Spleen (tissue), 11 donors: ENCODE results near the gene NOA1. TPM values are rescaled to one million over a fixed set of nuclear protein-coding genes. Genes with fewer than 3 reads are reported as not detected.

Source experiments
- DNase-seq: peaks from one replicate; pipeline ENCODE4 v3.0.0-alpha.2; 2020
- H3K27ac ChIP-seq, 8 donors: fragments of 200-600 bp; sonication (generic) in 7 of 8; 1 replicate in 4 of 8; 2 replicates in 4 of 8; pipeline versions ENCODE4 v1.5.0 to v1.8.0; 2016 to 2021; ENCODE audit warnings: inconsistent platforms in 4 of 8, mild to moderate bottlenecking in 4 of 8, moderate library complexity in 1 of 8
- H3K27me3 ChIP-seq, 7 donors: fragments of 200-600 bp; sonication (generic) in 6 of 7; replicated peaks in 1 of 7; 1 replicate in 4 of 7; 2 replicates in 3 of 7; pipeline versions ENCODE4 v1.5.0 to v1.8.0; 2016 to 2021; ENCODE audit warnings: inconsistent platforms in 3 of 7, mild to moderate bottlenecking in 1 of 7
- H3K36me3 ChIP-seq, 6 donors: fragments of 200-600 bp; sonication (generic) in 5 of 6; 1 replicate in 4 of 6; 2 replicates in 2 of 6; pipeline versions ENCODE4 v1.5.0 to v1.8.0; 2016 to 2021; ENCODE audit warnings: inconsistent platforms in 2 of 6
- H3K4me1 ChIP-seq, 6 donors: fragments of 200-600 bp; sonication (generic) in 5 of 6; 1 replicate in 3 of 6; 2 replicates in 3 of 6; pipeline versions ENCODE4 v1.5.0 to v1.8.0; 2016 to 2021; ENCODE audit warnings: inconsistent platforms in 3 of 6
- H3K4me3 ChIP-seq, 8 donors: fragments of 200-600 bp; sonication (generic) in 7 of 8; 1 replicate in 4 of 8; 2 replicates in 4 of 8; pipeline versions ENCODE4 v1.5.0 to v1.8.0; 2016 to 2021; ENCODE audit warnings: inconsistent platforms in 4 of 8, mild to moderate bottlenecking in 4 of 8, moderate library complexity in 2 of 8
- H3K9me3 ChIP-seq, 8 donors: fragments of 200-600 bp; sonication (generic) in 7 of 8; 1 replicate in 4 of 8; 2 replicates in 4 of 8; pipeline versions ENCODE4 v1.5.0 to v1.8.0; 2016 to 2021; ENCODE audit warnings: inconsistent platforms in 4 of 8
- POLR2A ChIP-seq, 3 donors: fragments of 450-650 bp; IDR thresholded peaks; one replicate each; pipeline ENCODE4 v1.5.1; 2017; ENCODE audit warnings: antibody characterized with exemption in 3 of 3, mild to moderate bottlenecking in 1 of 3
- POLR2AphosphoS5 ChIP-seq, 3 donors: sonication (generic); formaldehyde crosslinking; IDR thresholded peaks; one replicate each; pipeline ENCODE4 v1.5.1; 2017; ENCODE audit warnings: antibody characterized with exemption in 3 of 3
- WGBS, 5 donors: extraction: QIAGEN DNeasy Blood & Tissue Kit in 3 of 5; methylation state at CpG; one replicate each; pipeline versions ENCODE4 v1.1.5 to v1.1.7; 2013 to 2018; 5-methylcytosine and 5-hydroxymethylcytosine counted together
- intact Hi-C: fragments of 100-400 bp; cut with DNase I; formaldehyde crosslinking; loops from one replicate; pipeline ENCODE4 v1.15.0; 2023; ENCODE audit warnings: low total_unique reads
- polyA plus RNA-seq, 3 donors: library from polyadenylated mRNA; stranded (reverse); fragments of 200-250 nt; gene quantifications; one replicate each; pipeline ENCODE4 v1.2.1, GENCODE V29; 2013
- total RNA-seq, 7 donors: library from RNA; depleted of rRNA in 3 of 7; stranded (reverse); fragments of >200 nt in 3 of 7; fragmentation: NEBNext Ultra II Directional in 4 of 7; extraction: Animal tissue kit (Norgen Biotek cat#: 25700) in 4 of 7; gene quantifications; one replicate each; pipeline versions ENCODE4 v1.1.0 to v1.2.1, GENCODE V29; 2016 to 2021
- TF ChIP-seq, protein P1 (sequence below), 11 experiments: fragments of 200-600 bp in 7 of 11; fragments of 450-650 bp in 4 of 11; sonication (generic) in 4 of 11; IDR thresholded peaks in 8 of 11; conservative IDR thresholded peaks in 3 of 11; 1 replicate in 7 of 11; 2 replicates in 4 of 11; pipeline versions ENCODE4 v1.4.0 to v1.8.0; 2016 to 2021; ENCODE audit warnings: antibody characterized with exemption in 11 of 11, inconsistent platforms in 4 of 11, mild to moderate bottlenecking in 1 of 11
- donor health status: healthy with polysubstance abuse.
- donor health status: DM: no; HTN: no; CAD: no; lungs with moderate emphysema.
- donor health status: DM: no; HTN: no; CAD: no.
- donor health status: Bipolar disorder and iron deficiency.
- donor health status: healthy.
- donor health status: DM: no; HTN: no; CAD: no.
- donor health status: DM: yes; HTN: yes; CAD: no.

Gene NOA1
- total and polyA plus RNA-seq, 10 donors = 7.4 to 21.4 (median 14.2) TPM

DNA sequence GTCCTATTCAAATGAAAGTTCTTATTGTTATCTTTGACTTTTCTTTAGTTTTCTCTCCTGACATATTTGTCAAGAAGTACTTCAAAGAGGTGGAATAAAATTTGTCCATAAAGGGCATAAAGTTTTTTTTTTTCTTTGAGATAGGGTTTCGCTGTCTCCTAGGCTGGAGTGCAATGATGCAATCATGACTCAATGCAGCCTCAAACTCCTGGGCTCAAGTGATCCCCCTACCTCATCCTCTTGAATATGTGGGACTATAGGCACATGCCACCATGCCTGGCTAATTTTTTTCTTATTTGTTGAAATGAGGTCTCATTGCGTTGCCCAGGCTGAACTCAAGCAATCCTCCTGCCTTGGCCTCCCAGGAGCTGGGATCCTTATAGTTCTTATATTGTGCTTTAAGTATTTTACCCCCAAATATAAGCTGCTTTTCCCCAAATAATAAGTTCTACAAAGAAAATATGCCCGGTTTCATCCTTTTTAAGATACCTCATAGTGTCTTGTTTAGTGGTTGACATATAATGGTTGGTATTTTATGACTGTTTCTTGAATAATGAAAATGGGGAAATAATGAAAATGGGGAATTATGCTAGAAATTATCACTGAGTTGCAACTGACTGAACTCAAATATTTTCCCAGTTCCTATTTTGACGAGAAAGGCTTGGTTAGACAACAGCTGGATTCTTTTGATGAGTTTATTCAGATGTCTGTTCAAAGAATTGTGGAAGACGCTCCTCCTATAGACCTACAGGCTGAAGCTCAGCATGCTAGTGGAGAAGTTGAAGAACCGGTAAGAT lies 12.9 kb upstream of the NOA1 start:
- Histone ChIP-seq H3K27me3 (no peaks in the 10 kb centered on the region), H3K4me1 (peaks cover 0 to 61% (median 14%) of the 10 kb centered on the region in 6 donors), H3K9me3 (no peaks in the 10 kb centered on the region), H3K27ac (no peak overlapping the region), H3K36me3 (peaks cover 3 to 100% (median 91%) of the 10 kb centered on the region in 6 donors), H3K4me3 (no peak overlapping the region)
- no peak for DNase-seq
- intact Hi-C loops = no loop called here
- WGBS, 5 donors = 76 to 88% (median 83%) methylated on average over 6 of the region's 6 CpGs
- TF ChIP-seq, protein P1, sequence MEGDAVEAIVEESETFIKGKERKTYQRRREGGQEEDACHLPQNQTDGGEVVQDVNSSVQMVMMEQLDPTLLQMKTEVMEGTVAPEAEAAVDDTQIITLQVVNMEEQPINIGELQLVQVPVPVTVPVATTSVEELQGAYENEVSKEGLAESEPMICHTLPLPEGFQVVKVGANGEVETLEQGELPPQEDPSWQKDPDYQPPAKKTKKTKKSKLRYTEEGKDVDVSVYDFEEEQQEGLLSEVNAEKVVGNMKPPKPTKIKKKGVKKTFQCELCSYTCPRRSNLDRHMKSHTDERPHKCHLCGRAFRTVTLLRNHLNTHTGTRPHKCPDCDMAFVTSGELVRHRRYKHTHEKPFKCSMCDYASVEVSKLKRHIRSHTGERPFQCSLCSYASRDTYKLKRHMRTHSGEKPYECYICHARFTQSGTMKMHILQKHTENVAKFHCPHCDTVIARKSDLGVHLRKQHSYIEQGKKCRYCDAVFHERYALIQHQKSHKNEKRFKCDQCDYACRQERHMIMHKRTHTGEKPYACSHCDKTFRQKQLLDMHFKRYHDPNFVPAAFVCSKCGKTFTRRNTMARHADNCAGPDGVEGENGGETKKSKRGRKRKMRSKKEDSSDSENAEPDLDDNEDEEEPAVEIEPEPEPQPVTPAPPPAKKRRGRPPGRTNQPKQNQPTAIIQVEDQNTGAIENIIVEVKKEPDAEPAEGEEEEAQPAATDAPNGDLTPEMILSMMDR (IDR thresholded peaks at IDR 0.05 in 8 of 11, conservative IDR thresholded peaks at IDR 0.05 in 3 of 11) = no peak
- no peak for TF ChIP-seq POLR2AphosphoS5 (IDR thresholded peaks at IDR 0.05)
- TF ChIP-seq POLR2A (IDR thresholded peaks at IDR 0.05) = no peak

DNA sequence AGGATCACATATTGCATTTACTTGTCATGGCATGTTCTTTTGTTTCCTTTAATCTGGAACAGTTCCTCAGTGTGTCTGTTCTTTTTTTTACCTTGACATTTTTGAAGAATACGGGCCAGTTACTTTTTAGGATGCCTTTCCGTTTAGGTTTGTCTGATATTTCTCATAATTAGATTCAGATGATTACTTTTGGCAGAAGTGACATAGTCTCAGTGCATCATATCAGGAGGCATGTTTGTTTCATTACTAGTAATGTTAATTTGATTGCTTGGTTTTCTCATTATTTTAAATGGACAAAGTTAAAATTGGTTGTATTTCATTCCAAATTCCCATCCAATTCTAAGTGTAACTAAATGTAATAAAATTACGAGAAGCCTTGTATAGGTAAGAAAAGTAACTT lies 9.5 kb upstream of the NOA1 start:
- H3K4me1 ChIP-seq = peaks cover 10 to 83% (median 42%) of the 10 kb centered on the region in 6 donors
- no peaks in the 10 kb centered on the region for H3K27me3 ChIP-seq
- no peaks in the 10 kb centered on the region for H3K9me3 ChIP-seq
- 94 to 97% (median 96%) methylated on average over 3 of the region's 3 CpGs for WGBS, 5 donors
- TF ChIP-seq POLR2AphosphoS5 (IDR thresholded peaks at IDR 0.05) (no peak), POLR2A (IDR thresholded peaks at IDR 0.05) (no peak)
- TF ChIP-seq, protein P1 (IDR thresholded peaks at IDR 0.05 in 8 of 11, conservative IDR thresholded peaks at IDR 0.05 in 3 of 11) = no peak
- H3K36me3 ChIP-seq = peaks cover 3 to 83% (median 66%) of the 10 kb centered on the region in 6 donors
- no peak overlapping the region for H3K4me3 ChIP-seq
- no peak for DNase-seq
- intact Hi-C loops = no loop called here
- H3K27ac ChIP-seq = no peak overlapping the region

DNA sequence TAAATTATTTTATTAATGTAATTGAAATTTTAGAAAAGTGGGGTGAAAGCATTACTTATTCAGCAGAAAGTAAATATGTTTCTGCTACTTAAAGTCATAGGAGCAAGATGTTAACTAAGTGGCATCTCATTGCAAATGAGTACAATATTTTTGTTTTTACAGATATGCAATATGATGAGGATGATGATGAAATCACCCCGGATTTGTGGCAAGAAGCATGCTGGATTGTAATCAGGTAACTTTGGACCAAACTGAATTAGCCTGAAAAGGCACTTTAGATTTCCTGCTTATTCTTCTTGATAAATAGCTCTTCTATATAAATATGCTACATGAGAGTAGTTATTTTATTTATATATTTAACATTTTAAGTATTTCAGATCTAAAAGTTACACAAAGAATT lies 8.8 kb upstream of the NOA1 start:
- Histone ChIP-seq H3K4me1 (peaks cover 16 to 83% (median 50%) of the 10 kb centered on the region in 6 donors), H3K4me3 (no peak overlapping the region), H3K27ac (no peak overlapping the region), H3K9me3 (no peaks in the 10 kb centered on the region), H3K27me3 (no peaks in the 10 kb centered on the region), H3K36me3 (peaks cover 0 to 76% (median 59%) of the 10 kb centered on the region in 6 donors)
- intact Hi-C loops = no loop called here
- DNase-seq = no peak
- WGBS, 5 donors = 60 to 90% (median 83%) methylated on average over 1 of the region's 1 CpG
- TF ChIP-seq, protein P1 (IDR thresholded peaks at IDR 0.05 in 8 of 11, conservative IDR thresholded peaks at IDR 0.05 in 3 of 11) = no peak
- TF ChIP-seq POLR2A (IDR thresholded peaks at IDR 0.05) = no peak
- no peak for TF ChIP-seq POLR2AphosphoS5 (IDR thresholded peaks at IDR 0.05)

DNA sequence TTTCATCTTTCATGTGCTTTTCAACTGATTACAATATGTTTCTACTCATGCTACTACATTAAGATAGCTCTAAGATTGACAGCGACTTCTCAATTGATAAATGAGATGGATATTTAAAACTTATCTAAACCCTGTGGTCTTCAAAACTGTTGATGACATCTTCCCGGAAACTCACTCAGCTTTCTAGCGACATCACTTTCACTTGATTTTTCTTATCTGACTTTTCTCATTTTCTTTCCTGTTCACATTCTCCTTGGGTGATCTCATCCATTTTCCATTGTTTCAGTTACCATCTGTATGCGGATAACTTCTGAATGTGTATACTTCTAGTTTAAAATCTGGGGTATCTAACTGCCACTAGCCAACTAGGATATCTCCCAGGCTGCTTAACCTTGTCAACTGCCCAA lies 4.4 kb upstream of the NOA1 start:
- Histone ChIP-seq H3K36me3 (peaks cover 0 to 39% (median 20%) of the 10 kb centered on the region in 6 donors), H3K9me3 (no peaks in the 10 kb centered on the region), H3K27ac (peak overlapping the region in 5 of 8 donors; percentile 23 to 54 (median 36)), H3K27me3 (no peaks in the 10 kb centered on the region), H3K4me1 (peaks cover 30 to 84% (median 59%) of the 10 kb centered on the region in 6 donors), H3K4me3 (peak overlapping the region in 1 of 8 donors; percentile 27)
- TF ChIP-seq POLR2AphosphoS5 (IDR thresholded peaks at IDR 0.05) (no peak), POLR2A (IDR thresholded peaks at IDR 0.05) (no peak)
- TF ChIP-seq, protein P1 (IDR thresholded peaks at IDR 0.05 in 8 of 11, conservative IDR thresholded peaks at IDR 0.05 in 3 of 11) = no peak
- no peak for DNase-seq
- intact Hi-C loops = no loop called here
- WGBS, 5 donors = 64 to 76% (median 69%) methylated on average over 4 of the region's 4 CpGs
